ENCODE data around the gene VEZF1. TPM values are rescaled to one million over a fixed set of nuclear protein-coding genes. Genes with fewer than 3 reads are reported as not detected.

VEZF1 gene
- polyA plus RNA-seq, 6 donors from 2014 or later: 39.6 to 58.2 (median 50.6) TPM

Other genes with a start within 250 kb of the VEZF1 start
- not detected for gene CCDC182, start 243.0 kb downstream of the VEZF1 start, polyA plus RNA-seq (ENCODE audit: low read depth in 6 of 6)
- gene MRPS23, start 138.2 kb downstream of the VEZF1 start, polyA plus RNA-seq (ENCODE audit: low read depth in 6 of 6): 10 to 100 TPM; 26.3 to 48.7 (median 33.0) TPM
- gene CUEDC1, start 32.8 kb downstream of the VEZF1 start, polyA plus RNA-seq (ENCODE audit: low read depth in 6 of 6): not detected
- 10 to 100 TPM; 29.1 to 57.3 (median 41.8) TPM for gene SRSF1, start 19.0 kb upstream of the VEZF1 start, polyA plus RNA-seq (ENCODE audit: low read depth in 6 of 6)
- gene DYNLL2, start 95.2 kb upstream of the VEZF1 start, polyA plus RNA-seq (ENCODE audit: low read depth in 6 of 6): 1 to 10 TPM in 1 of 6 donors, under 1 TPM in 5; 0.26 to 1.2 (median 0.82) TPM
- gene OR4D1, start 160.1 kb upstream of the VEZF1 start, polyA plus RNA-seq (ENCODE audit: low read depth in 6 of 6): under 1 TPM in 1 of 6 donors, not detected in 5; 0.07 TPM
- not detected for gene OR4D2, start 178.7 kb upstream of the VEZF1 start, polyA plus RNA-seq (ENCODE audit: low read depth in 6 of 6)
- not detected for gene EPX, start 204.5 kb upstream of the VEZF1 start, polyA plus RNA-seq (ENCODE audit: low read depth in 6 of 6)
- gene MKS1, start 231.0 kb upstream of the VEZF1 start, polyA plus RNA-seq (ENCODE audit: low read depth in 6 of 6): 1 to 10 TPM; 2.1 to 7.0 (median 3.7) TPM